Activated CD8-positive, alpha-beta memory T cell treated with anti-CD3 and anti-CD28 coated beads for 48 hours (primary cell): Measurements from ENCODE around the gene COL26A1.

Experiments
- DNase-seq, 3 experiments: peaks; one replicate each; pipeline ENCODE4 v3.0.0-alpha.2; 2020; ENCODE audit warnings: low read depth in 2 of 3, low spot score in 2 of 3

Gene COL26A1

DNA sequence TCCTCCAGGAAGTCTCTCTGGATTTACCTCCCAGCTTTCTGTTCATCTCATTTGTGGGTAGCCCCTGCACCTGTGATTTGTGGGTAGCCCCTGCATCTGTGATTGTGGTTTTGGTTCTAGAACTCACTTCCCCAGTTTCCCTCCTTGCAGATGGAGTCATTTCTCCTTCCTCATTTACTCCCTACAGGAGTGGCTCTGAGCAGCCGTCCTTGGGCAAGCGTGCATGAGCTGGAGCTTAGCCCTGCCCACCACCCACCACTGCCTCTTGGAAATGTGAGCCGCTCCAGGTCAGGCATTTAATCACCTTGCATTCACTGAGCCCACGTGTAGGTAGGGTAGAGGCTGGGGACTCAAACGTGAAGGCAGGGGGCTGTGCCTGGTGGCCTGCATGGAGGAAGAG lies 8.2 kb downstream of the COL26A1 start:
- no peak for DNase-seq

DNA sequence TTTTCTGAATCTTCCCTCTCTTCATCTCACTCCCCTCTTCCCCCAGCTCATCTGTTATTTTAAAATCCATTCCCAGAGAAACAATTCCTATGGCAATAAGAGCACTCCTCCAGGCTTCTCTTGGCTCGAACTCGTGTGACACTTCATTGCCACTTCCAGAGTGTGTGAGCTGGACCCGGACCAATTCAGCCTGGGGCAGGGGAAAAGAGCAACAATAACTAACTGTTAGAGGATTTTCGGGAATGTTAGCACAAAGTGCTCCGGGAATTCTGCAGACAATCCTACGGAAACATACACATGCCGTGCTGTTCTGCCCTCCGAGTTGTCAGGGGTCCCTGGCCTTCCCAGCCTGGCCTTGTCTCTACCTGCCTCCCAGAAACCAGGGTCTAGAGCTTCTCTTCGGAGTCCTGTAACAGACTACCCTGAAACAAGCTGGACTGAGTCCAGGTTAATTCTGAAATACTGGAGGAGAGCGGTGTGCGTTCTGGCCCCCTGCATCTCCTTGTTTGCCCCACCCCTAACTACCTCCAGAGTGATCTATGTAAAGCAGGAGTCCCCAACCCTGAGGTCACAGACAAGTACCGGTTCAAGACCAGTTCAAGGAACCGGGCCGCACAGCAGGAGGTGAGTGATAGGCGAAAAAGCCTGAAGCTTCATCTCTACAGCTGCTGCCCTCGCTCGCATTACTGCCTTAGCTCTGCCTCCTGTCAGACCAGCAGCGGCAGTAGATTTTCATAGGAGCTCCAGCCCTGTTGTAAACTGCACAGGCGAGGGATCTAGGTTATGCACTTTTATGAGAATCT lies 11.3 kb downstream of the COL26A1 start:
- DNase-seq: no peak

DNA sequence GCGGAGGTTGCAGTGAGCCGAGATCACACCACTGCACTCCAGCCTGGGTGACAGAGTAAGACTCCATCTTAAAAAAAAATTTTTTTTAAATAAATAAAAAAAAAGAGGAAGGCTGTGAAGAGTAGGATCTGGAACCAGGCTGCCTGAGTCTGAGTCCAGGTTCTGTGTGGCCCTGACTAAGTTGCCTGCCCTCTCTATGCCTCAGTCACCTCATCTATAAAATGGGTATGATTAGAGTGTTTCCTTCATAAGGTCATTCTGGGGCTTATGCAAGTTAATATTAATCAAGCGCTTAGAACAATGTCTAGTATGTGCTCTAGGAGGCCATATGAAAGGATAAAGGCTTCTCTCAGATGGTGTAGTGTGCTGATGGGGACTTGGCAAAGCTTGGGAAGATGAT lies 12.3 kb downstream of the COL26A1 start:
- no peak for DNase-seq

DNA sequence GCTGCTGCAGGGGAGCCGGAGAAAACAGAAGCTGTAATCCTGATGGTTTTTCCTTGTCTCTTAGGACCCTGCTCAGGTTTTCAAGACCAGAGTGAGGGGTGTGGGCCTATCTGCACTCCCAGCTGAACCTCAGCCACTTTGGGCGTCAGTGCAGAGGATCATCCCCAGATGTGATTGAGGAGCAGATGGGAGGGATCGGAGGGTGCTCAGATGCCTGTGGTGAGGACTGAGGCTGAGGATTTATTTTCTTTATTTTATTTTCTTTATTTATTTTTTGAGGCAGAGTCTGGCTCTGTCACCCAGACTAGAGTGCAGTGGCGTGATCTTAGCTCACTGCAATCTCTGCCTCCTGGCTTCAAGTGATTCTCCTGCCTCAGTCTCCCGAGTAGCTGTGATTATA lies 13.9 kb downstream of the COL26A1 start:
- DNase-seq: no peak

DNA sequence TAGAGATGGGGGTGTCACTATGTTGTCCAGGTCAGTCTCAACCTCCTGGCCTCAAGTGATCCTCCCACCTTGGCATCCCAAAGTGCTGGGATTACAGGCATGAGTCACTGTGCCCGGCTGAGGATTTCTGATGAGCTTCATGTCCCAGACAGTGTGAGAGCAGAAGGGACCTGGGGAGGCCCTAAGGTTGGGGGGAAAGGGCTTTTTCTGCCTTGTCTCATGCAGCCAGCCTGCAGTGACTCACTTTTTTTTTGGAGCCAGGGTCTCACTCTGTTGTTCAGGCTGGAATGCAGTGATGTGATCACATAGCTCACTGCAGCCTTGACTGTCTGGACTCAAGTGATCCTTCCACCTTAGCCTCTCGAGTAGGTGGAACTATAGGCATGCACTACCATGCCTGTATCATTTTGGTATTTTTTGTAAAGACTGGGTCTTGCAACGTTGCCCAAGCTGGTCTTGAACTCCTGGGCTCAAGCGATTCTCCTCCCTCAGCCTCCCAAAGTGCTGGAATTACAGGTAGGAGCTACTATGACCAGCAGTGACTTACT lies 14.6 kb downstream of the COL26A1 start:
- DNase-seq: no peak

DNA sequence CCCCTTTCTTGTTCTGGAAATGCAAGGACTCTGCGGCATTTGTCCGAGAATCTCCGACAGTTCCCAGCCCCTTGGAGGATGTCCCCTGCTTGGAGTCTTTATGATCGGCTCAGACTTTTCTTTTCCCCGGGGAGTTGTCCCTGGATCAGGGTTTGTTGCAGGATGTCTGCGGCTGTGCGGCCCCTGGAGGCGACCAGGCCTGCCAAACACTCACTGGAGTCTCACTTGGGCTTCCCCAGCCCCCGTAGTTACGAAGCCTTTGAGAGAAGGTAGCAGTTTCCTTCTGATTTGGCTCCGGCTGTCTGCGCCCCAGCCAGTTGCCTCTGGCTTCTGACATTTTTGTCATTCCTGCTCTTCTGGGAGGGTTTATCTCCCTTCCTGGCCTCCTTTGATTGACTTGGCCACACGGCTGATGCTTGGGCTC lies 16.1 kb downstream of the COL26A1 start:
- DNase-seq: no peak

DNA sequence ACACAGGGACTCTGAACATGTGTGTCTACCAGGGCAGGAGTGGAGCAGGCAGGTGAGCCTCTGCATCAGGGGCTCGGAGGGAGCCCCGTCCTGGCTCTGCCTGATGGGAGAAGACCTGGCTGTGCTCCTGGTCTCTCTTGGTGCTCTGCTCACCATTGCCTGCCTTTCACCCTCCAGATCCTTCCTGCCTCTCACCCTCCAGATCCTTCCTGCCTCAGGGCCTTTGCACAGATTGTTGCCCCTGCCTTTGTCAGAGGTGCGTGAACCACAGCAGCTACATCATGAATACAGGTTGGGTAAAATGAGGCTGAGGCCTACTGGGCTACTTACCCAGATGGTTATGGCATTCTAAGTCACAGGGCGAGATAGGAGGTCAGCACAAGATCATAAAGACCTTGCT lies 16.6 kb downstream of the COL26A1 start:
- DNase-seq: no peak

DNA sequence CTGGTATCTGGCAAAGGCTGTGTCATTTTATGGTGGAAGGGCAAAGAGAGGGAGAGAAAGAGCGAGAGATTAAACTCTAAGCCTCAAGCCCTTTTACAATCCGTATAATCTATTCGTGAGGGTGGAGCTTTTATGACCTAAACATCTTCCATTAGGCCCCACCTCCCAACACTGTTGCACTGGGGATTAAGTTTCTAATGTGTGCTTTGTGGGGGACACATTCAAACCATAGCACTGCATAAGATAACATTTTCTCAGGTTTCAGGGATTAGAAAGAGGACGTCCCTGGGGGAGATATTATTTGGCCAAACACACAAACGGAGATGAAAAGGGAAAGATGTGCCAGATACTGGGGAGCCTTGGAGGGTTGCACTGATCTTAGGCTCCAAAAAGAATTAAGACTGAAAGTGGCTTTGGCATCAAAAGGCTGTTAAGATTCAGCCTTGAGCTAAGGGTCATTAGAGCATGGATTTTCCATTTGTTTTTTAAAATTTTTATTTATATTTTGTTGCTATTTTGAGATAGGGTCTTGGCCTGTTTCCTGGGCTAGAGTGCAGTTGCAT lies 19.0 kb downstream of the COL26A1 start:
- no peak for DNase-seq

DNA sequence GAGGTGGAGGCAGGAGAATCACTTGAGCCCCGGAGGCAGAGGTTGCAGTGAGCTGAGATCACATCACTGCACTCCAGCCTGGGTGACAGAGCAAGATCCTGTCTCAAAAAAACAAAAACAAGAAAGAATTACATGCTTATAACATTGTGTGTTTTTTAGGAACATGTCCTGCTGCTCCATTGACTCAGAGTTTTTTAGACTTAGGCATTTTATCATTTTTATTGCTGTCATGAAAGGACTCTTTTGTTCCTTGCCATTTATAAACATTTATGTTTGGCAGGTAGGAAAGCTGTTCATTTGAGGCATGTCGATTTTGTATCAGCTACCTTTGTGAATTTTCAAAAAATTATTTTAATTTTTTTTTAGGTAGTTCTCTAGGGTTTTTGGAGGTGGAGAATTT lies 20.3 kb downstream of the COL26A1 start:
- no peak for DNase-seq

DNA sequence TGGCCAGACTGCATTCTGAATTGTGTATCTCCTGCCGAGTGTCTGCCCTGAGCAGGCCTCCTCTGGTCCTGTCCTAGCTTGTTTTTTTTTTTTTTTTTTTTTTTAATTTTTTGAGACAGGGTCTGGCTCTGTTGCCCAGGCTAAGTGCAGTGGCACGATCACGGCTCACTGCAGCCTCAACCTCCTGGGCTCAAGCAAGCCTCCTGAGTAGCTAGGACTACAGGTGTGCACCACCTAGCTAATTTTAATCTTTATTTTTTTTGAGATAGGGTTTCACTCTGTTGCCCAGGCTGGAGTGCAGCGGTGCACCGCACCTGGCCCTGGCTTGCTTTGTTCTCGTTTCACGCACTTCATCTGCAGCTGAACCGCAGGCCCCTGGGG lies 23.5 kb downstream of the COL26A1 start:
- no peak for DNase-seq

DNA sequence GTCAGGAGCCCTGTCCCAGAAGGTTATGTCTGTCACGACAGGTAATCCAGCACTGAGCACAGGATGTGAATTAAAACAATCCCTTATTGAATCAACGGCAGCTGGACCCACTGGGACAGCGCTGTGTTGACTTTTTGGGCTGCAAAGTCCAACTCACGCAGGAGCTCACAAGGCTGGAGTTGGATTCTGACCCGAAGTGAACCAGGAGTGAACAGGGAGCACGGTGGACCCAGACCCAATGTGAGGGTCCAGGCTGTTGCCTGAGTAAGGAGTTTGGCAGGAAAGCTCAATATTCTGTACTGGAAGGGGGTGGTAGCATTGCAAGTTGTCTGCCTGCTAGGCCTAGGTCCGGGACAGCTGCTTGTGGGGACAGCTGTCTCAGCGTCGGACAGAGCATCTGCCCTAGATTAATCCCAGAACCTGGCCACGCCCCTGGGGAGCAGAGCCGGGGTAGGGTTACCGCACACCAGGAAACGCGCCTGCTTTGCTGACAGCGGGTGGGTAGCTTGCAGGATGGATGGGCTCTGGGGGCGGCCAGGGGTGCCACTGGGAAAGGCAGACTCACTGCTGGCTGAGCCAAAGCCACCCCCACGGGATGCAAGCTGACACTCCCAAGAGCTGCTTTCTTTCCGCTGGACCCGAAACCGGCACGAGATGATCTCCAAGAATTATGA lies 24.0 kb downstream of the COL26A1 start:
- no peak for DNase-seq

DNA sequence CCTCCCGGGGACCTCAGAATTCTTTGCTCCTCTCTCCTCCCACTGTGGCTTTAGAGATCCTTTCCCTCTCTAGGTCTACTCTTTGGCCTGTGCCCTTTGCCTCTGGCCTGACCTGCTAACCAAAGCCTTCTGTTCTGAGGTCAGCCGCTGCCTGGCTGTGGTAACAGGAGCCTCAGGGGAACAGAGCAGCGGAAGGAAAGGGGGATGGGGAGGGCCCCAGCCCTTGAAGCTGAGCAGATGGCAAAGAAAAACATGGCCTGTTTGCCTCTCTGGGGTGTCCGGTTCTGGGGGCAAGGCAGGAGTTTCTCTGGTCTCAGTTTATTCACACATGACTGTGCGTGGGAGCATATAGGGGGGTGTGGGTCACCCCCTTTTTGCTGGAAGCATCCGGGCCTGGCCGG lies 28.2 kb downstream of the COL26A1 start:
- DNase-seq: peak in 2 of 3 experiments; percentile 3 to 7

DNA sequence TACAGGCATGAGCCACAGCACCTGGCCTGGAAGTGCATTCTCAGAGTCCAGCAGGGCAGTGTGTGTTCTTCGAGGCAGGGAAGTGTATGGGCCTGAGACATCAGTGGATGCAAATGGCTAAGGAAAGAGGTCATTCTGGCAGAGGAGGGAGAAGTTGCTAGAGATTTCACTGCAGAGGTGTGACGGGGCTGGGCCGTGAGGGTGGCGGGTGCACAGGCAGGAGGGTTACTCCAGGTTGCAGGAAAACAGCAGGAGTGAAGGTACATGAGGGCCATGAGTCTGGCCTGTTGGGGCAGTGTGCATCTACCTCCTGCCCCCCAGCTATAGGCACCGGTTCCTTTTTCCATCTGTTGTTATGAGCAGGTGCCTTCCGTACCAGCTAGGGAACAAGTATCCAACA lies 29.3 kb downstream of the COL26A1 start:
- DNase-seq: no peak

DNA sequence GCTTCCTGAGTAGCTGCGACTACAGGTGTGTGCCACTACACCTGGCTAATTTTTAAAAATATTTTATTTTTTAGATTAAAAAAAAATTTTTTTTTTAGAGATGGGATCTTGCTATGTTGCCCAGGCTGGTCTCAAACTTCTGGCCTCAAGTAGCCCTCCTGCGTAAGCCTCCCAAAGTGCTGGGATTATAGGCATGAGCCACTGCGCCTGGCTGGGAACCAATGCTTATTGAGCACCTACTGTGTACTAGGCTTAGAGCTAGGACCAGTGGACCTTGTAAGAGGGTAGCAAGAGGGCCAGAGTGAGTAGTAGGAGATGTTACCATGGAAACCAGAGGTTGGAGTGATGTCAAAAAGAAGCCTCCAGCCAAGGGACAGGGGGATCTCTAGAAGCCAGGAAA lies 31.2 kb downstream of the COL26A1 start:
- no peak for DNase-seq

DNA sequence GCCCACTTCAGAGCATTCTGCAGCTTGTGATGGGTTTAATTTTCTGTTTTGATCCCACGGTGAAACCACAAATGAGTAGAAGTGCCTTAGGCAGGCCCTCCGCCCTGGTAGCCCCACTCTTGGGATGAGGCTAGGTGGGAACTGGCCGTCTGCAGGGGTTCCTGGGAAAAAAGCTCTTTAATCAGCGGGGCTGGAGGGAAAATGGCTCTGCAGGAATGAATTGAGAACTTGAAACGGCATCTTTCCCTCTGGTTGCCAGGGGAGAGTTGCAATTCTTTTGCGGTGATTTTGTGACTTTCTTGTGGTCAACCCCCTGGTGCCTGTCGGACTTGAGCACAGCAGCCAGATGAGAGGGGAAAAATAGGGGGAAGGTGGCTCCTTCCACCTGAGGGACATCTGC lies 32.7 kb downstream of the COL26A1 start:
- DNase-seq: no peak

DNA sequence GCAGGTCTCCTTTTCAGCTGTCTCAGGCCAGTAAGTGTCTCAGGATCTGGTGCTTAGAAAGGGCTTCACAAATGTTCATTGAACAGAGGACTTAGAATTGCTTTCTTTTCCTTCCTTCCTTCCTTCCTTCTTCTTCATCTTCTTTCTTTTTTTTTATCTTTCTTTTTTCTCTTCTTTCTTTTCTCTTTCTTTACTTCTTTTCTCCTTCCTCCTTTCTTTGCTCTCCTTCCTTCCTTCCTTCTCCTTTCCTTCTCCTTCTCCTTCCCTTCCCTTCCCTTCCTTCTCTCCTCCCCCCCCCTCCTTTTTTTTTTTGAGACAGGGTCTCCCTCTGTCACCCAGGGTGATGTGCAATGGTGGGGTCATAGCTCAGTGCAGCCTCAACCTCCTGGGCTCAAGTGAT lies 34.6 kb downstream of the COL26A1 start:
- no peak for DNase-seq

DNA sequence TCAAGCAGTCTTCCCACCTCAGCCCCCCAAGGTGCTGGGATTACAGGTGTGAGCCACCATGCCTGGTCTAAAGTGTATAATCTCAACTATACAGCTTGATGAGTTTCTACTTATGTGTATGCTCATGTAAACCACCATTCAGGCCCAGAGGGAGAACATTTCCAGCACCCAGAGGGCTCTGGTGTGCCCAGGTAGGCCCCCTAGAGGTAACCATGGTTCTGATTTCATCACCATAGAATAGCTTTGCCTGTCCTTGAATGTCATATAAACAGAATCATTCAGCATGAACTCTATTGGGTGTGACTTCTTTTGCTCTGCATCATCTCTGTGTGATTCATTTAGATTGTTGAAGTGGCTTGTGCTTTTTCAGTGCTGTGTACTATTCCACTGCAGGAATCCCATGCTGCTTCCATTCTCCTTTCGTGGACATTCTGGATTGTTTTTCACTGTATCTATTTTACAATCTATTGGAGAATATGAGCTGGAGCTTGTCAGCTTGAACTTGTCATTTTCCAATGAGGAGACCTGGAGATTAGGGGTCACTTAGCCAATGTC lies 35.2 kb downstream of the COL26A1 start:
- DNase-seq: no peak

DNA sequence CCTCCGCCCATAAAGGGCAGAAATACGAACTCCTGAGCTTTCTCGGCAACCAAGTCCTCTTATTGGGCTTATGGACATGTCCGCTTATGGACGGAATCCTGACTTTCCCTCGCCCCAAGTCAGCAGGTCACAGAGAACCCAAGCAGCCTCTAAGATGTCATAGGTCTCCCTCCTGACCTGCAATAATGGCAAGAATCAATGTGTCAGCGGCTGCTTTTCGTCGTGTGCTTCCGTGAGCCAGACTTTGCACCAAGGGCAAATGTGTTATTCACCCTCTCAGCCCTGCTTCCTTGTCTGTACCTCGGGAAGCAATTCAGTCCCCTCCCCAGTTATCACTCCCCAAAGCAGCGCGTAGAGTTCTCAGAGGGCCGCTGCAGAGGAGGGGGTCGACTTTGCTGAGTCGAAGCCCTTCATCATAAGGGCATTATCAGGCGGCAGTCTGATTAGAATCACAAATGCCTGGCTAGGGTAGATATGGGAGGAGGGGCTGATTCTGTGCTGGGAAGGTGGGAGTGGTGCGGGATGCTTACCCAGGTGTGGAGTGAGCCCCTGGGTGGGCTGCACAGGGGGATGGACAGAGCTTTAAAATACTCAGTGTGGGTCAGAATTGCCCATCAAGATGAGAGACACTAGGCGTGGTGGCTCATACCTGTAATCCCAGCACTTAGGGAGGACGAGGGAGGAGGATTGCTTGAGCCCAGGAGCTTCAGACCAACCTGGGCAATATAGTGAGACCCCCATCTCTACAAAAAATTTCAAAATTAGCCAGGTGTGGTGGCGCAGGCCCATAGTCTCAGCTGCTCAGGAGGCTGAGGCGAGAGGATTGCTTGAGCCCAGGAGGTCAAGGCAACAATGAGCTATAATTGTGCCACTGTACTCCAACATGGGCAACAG lies 36.0 kb downstream of the COL26A1 start:
- no peak for DNase-seq

DNA sequence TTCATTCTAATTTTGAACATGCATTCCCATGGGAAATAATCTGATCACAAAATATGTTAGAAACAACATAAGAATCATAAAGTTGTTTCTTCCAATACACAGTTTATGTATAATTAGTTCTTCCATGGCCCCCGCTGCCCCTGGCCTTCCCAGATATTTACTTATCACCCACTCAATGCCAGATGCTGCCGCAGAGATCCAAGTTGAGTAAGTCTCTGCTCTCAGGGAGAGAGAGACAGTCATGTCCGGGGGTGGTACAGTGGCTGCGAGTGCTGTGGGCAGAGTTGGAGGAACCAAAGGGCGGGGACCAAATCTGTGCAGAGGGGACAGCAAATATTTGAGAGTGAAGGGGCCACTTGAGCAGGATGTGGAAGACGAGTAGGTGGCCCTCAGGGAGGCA lies 37.1 kb downstream of the COL26A1 start:
- DNase-seq: no peak

DNA sequence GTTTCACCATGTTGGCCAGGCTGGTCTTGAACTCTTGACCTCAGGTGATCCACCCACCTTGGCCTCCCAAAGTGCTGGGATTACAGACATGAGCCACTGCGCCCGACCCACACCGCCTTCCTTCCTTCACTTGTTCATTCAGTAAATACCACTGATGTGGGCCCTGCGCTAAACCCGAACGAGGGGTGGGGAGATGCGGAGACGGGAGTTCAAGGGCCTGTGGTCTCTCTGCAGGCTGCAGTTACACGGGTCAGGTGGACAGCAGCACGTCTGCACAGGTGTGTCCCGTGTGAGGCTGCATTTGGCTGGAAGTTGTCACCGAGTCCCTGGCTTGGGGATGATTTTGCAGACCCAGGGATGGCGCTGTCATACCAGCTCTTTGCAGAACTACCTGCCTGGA lies 38.1 kb downstream of the COL26A1 start:
- no peak for DNase-seq
